ENCODE results near the gene RHBDF2.

The RHBDF2 gene

GRCh38 chr17:76501018-76501826 is at the start of gene RHBDF2:
RHBDF2 (minus strand) TSS chr17:76501423; CDS start chr17:76481524, 19,899 bp downstream.
- peak; percentile 95 for DNase-seq

GRCh38 chr17:76549539-76549938 is 48.3 kb upstream of the RHBDF2 start:
- no peak for DNase-seq

- DNase-seq: no peak
These were observed 47.9 kb upstream of the RHBDF2 start for GRCh38 chr17:76549215-76549518.

- DNase-seq: no peak
These were observed 47.4 kb upstream of the RHBDF2 start for GRCh38 chr17:76548378-76549214.

GRCh38 chr17:76547642-76548202 is 46.5 kb upstream of the RHBDF2 start:
- DNase-seq: no peak

GRCh38 chr17:76547183-76547641 is 46.0 kb upstream of the RHBDF2 start:
- peak; percentile 62 for DNase-seq

- no peak for DNase-seq
These were observed 45.4 kb upstream of the RHBDF2 start for GRCh38 chr17:76546556-76547182.

- DNase-seq: no peak
These were observed 44.8 kb upstream of the RHBDF2 start for GRCh38 chr17:76545918-76546555.

- no peak for DNase-seq
These were observed 43.5 kb upstream of the RHBDF2 start for GRCh38 chr17:76544546-76545365.

GRCh38 chr17:76543826-76544545 is 42.8 kb upstream of the RHBDF2 start:
- DNase-seq: no peak

GRCh38 chr17:76543482-76543825 is 42.2 kb upstream of the RHBDF2 start:
- DNase-seq: no peak

- no peak for DNase-seq
These were observed 41.8 kb upstream of the RHBDF2 start for GRCh38 chr17:76542984-76543383.

- no peak for DNase-seq
These were observed 41.3 kb upstream of the RHBDF2 start for GRCh38 chr17:76542566-76542971.

- no peak for DNase-seq
These were observed 40.7 kb upstream of the RHBDF2 start for GRCh38 chr17:76541739-76542454.

GRCh38 chr17:76540381-76541300 is 39.4 kb upstream of the RHBDF2 start:
- peak; percentile 66 for DNase-seq

- DNase-seq: no peak
These were observed 38.5 kb upstream of the RHBDF2 start, which contains the start of gene PRCD for GRCh38 chr17:76539631-76540271. PRCD (plus strand) TSS chr17:76540044; CDS start chr17:76540142, 98 bp downstream.

GRCh38 chr17:76538941-76539570 is 37.8 kb upstream of the RHBDF2 start:
- no peak for DNase-seq

GRCh38 chr17:76538281-76538931 is 37.2 kb upstream of the RHBDF2 start:
- DNase-seq: no peak
